WTC11 (cell line): ENCODE results near the gene SWAP70. TPM values are rescaled to one million over a fixed set of nuclear protein-coding genes. Genes with fewer than 3 reads are reported as not detected.

Experiments
- ATAC-seq: fragments of 200-7000 bp; cut with Tn5 transposase; 2 replicates; pipeline ENCODE4 v1.10.0; 2021; ENCODE audit warnings: mild to moderate bottlenecking, moderate library complexity
- CTCF ChIA-PET: fragments of 300-600 bp; sonication (Branson Sonifier 250); formaldehyde crosslinking; loops from one replicate; lab custom pipeline; 2021; ENCODE audit warnings: antibody characterized with exemption; lab: Charles Lee
- POLR2A ChIA-PET: fragments of 350-600 bp; sonication (Branson Sonifier 250); formaldehyde crosslinking; loops from one replicate; lab custom pipeline; 2021; ENCODE audit warnings: antibody characterized with exemption; lab: Charles Lee
- DNase-seq: peaks from one replicate; pipeline ENCODE4 v3.0.0; 2021; ENCODE audit warnings: low spot score
- H3K27ac Mint-ChIP-seq: 2 replicates; pipeline ENCODE4 v1.8.0; 2021; ENCODE audit warnings: mixed read lengths
- H3K27me3 Mint-ChIP-seq: 2 replicates; pipeline ENCODE4 v1.8.0; 2021; ENCODE audit warnings: low read depth, mild to moderate bottlenecking, moderate library complexity, mixed read lengths
- H3K36me3 Mint-ChIP-seq: 2 replicates; pipeline ENCODE4 v1.8.0; 2021; ENCODE audit warnings: mixed read lengths
- H3K4me1 Mint-ChIP-seq: 2 replicates; pipeline ENCODE4 v1.8.0; 2022; ENCODE audit warnings: mixed read lengths
- H3K4me3 Mint-ChIP-seq: 2 replicates; pipeline ENCODE4 v1.8.0; 2021; ENCODE audit warnings: mild to moderate bottlenecking, moderate library complexity, mixed read lengths
- H3K9me3 Mint-ChIP-seq: 2 replicates; pipeline ENCODE4 v1.8.0; 2021; ENCODE audit warnings: mixed read lengths
- CREB1 ChIP-seq: sonication (generic); formaldehyde crosslinking; IDR thresholded peaks from 2 replicates; pipeline ENCODE4 v1.8.0; 2023; ENCODE audit warnings: mild to moderate bottlenecking, missing genetic modification reagents
- ETV6 ChIP-seq: sonication (generic); formaldehyde crosslinking; IDR thresholded peaks from 2 replicates; pipeline ENCODE4 v1.8.1; 2022; ENCODE audit warnings: mild to moderate bottlenecking, missing genetic modification reagents
- FOXK1 ChIP-seq: sonication (generic); formaldehyde crosslinking; IDR thresholded peaks from 2 replicates; pipeline ENCODE4 v1.8.0; 2022; ENCODE audit warnings: mild to moderate bottlenecking, moderate library complexity, missing genetic modification reagents
- GTF2I ChIP-seq: fragments of 250-450 bp; sonication (Bioruptor Pico); conservative IDR thresholded peaks from 2 replicates; pipeline ENCODE4 v1.4.0; 2021; ENCODE audit warnings: mild to moderate bottlenecking
- JAZF1 ChIP-seq: fragments of 250-450 bp; sonication (Bioruptor Pico); IDR thresholded peaks from 2 replicates; pipeline ENCODE4 v1.9.0; 2021; ENCODE audit warnings: moderate library complexity, mild to moderate bottlenecking, inconsistent platforms
- MYBL2 ChIP-seq: sonication (generic); formaldehyde crosslinking; IDR thresholded peaks from 2 replicates; pipeline ENCODE4 v1.8.1; 2023; ENCODE audit warnings: mild to moderate bottlenecking, moderate library complexity, missing genetic modification reagents
- RORB ChIP-seq: fragments of 250-450 bp; sonication (Bioruptor Pico); IDR thresholded peaks from 2 replicates; pipeline ENCODE4 v1.9.0; 2021; ENCODE audit warnings: mild to moderate bottlenecking
- SMAD4 ChIP-seq: sonication (generic); formaldehyde crosslinking; IDR thresholded peaks from 2 replicates; pipeline ENCODE4 v1.8.0; 2022; ENCODE audit warnings: mild to moderate bottlenecking, missing genetic modification reagents
- SOX15 ChIP-seq: fragments of 250-450 bp; sonication (Bioruptor Pico); IDR thresholded peaks from 2 replicates; pipeline ENCODE4 v1.9.0; 2021; ENCODE audit warnings: mild to moderate bottlenecking
- total RNA-seq: library from RNA; stranded (reverse); gene quantifications from 3 replicates; pipeline ENCODE4 v1.2.3, GENCODE V29; 2021
- TF ChIP-seq, protein P1 (sequence below): fragments of 250-450 bp; sonication (Bioruptor Pico); IDR thresholded peaks from 2 replicates; pipeline ENCODE4 v2.1.2; 2022; ENCODE audit warnings: mild to moderate bottlenecking, moderate library complexity
- TF ChIP-seq, protein P2 (sequence below): fragments of 250-450 bp; sonication (Bioruptor Pico); IDR thresholded peaks from 2 replicates; pipeline ENCODE4 v1.9.0; 2021; ENCODE audit warnings: mild to moderate bottlenecking
- TF ChIP-seq, protein P3 (sequence below): sonication (generic); formaldehyde crosslinking; IDR thresholded peaks from 2 replicates; pipeline ENCODE4 v1.8.1; 2023; ENCODE audit warnings: mild to moderate bottlenecking, missing genetic modification reagents, moderate library complexity
- TF ChIP-seq, protein P4 (sequence below): sonication (generic); formaldehyde crosslinking; IDR thresholded peaks from 2 replicates; pipeline ENCODE4 v1.8.0; 2023; ENCODE audit warnings: missing genetic modification reagents, mild to moderate bottlenecking, borderline replicate concordance
- TF ChIP-seq, protein P5 (sequence below): sonication (generic); formaldehyde crosslinking; IDR thresholded peaks from 2 replicates; pipeline ENCODE4 v1.8.0; 2022; ENCODE audit warnings: mild to moderate bottlenecking, missing genetic modification reagents
- TF ChIP-seq, protein P6 (sequence below): sonication (generic); formaldehyde crosslinking; IDR thresholded peaks from 2 replicates; pipeline ENCODE4 v1.8.0; 2023; ENCODE audit warnings: mild to moderate bottlenecking, missing genetic modification reagents

Gene SWAP70
- total RNA-seq, 1 experiment from 2014 or later = 24.1 TPM

DNA sequence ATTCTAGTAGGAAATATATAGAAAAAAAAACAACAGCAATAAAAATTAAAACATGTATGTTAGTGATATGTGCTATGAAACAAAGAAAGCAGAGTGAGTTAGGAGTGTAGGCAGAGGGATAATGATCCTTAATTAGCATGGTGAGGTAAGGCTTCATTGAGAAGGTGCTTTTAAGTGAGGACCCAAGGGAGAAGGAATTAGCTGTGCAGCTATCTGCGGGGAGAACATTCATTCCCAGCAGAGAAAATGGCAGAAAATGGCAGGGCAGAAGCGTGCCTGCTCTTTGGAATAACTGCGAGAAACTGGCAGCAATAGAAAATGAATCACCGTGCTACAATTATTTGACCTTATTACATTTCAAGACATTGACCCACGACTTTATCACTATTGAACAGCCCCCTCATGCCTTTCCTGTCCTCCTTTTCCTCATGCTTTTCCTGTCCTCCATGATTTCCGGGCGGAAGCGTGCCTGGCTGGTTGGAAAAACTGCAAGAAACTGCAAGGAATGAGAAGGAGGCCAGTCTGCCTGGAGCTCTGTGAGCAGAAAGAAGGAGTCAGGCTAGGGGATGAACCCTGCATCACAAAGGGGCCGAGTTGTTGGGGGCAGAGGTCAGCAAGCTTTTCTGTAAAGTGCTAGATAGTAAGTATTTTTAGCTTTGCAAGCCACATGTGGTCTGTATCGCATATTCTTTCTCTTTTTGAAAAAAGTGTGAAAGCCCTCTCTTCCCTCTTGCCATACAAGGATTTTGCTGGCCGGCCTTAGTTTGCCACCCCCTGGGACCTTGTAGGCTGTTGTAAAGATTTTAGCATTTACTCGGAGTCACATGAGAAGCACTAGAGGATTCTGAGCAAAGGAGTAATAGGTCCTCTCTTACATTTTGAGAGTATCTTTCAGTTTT is 37.1 kb upstream of the SWAP70 start:
- peak overlapping the region; percentile 99 for H3K27ac Mint-ChIP-seq
- peak; percentile 97 for ATAC-seq
- H3K4me1 Mint-ChIP-seq = peaks cover 45% of the 10 kb centered on the region
- H3K36me3 Mint-ChIP-seq = peaks cover 2% of the 10 kb centered on the region; the same call in 1 of the 2 replicates
- ChIA-PET CTCF (interaction anchor here (1.1 to 3.1 kb wide), 3 partner anchors 14 to 122 kb away, joined by 5 to 20 read pairs (median 8); no protein-coding TSS in a partner anchor), POLR2A (interaction anchor here (0.6 to 1.1 kb wide), 5 partner anchors 13 to 95 kb away, joined by 3 read pairs; partner anchors contain the start of gene WEE1)
- DNase-seq = peak; percentile 62
- H3K4me3 Mint-ChIP-seq = peak overlapping the region; percentile 20; the same call in 1 of the 2 replicates
- TF ChIP-seq CREB1 (CRISPR knock-in tag) (no peak), SMAD4 (no peak), JAZF1 (CRISPR knock-in tag) (no peak), GTF2I (CRISPR knock-in tag) (no peak), SOX15 (CRISPR knock-in tag) (no peak), ETV6 (CRISPR knock-in tag) (peak; percentile 100), FOXK1 (CRISPR knock-in tag) (no peak), RORB (CRISPR knock-in tag) (no peak), MYBL2 (CRISPR knock-in tag) (no peak)
- TF ChIP-seq, protein P1, sequence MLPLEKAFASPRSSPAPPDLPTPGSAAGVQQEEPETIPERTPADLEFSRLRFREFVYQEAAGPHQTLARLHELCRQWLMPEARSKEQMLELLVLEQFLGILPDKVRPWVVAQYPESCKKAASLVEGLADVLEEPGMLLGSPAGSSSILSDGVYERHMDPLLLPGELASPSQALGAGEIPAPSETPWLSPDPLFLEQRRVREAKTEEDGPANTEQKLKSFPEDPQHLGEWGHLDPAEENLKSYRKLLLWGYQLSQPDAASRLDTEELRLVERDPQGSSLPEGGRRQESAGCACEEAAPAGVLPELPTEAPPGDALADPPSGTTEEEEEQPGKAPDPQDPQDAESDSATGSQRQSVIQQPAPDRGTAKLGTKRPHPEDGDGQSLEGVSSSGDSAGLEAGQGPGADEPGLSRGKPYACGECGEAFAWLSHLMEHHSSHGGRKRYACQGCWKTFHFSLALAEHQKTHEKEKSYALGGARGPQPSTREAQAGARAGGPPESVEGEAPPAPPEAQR (CRISPR knock-in tag) = no peak
- TF ChIP-seq, protein P2, sequence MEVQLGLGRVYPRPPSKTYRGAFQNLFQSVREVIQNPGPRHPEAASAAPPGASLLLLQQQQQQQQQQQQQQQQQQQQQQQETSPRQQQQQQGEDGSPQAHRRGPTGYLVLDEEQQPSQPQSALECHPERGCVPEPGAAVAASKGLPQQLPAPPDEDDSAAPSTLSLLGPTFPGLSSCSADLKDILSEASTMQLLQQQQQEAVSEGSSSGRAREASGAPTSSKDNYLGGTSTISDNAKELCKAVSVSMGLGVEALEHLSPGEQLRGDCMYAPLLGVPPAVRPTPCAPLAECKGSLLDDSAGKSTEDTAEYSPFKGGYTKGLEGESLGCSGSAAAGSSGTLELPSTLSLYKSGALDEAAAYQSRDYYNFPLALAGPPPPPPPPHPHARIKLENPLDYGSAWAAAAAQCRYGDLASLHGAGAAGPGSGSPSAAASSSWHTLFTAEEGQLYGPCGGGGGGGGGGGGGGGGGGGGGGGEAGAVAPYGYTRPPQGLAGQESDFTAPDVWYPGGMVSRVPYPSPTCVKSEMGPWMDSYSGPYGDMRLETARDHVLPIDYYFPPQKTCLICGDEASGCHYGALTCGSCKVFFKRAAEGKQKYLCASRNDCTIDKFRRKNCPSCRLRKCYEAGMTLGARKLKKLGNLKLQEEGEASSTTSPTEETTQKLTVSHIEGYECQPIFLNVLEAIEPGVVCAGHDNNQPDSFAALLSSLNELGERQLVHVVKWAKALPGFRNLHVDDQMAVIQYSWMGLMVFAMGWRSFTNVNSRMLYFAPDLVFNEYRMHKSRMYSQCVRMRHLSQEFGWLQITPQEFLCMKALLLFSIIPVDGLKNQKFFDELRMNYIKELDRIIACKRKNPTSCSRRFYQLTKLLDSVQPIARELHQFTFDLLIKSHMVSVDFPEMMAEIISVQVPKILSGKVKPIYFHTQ (CRISPR knock-in tag) = no peak
- TF ChIP-seq, protein P3, sequence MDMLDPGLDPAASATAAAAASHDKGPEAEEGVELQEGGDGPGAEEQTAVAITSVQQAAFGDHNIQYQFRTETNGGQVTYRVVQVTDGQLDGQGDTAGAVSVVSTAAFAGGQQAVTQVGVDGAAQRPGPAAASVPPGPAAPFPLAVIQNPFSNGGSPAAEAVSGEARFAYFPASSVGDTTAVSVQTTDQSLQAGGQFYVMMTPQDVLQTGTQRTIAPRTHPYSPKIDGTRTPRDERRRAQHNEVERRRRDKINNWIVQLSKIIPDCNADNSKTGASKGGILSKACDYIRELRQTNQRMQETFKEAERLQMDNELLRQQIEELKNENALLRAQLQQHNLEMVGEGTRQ (CRISPR knock-in tag) = peak; percentile 34; the same call in 1 of the 2 replicates
- TF ChIP-seq, protein P4, sequence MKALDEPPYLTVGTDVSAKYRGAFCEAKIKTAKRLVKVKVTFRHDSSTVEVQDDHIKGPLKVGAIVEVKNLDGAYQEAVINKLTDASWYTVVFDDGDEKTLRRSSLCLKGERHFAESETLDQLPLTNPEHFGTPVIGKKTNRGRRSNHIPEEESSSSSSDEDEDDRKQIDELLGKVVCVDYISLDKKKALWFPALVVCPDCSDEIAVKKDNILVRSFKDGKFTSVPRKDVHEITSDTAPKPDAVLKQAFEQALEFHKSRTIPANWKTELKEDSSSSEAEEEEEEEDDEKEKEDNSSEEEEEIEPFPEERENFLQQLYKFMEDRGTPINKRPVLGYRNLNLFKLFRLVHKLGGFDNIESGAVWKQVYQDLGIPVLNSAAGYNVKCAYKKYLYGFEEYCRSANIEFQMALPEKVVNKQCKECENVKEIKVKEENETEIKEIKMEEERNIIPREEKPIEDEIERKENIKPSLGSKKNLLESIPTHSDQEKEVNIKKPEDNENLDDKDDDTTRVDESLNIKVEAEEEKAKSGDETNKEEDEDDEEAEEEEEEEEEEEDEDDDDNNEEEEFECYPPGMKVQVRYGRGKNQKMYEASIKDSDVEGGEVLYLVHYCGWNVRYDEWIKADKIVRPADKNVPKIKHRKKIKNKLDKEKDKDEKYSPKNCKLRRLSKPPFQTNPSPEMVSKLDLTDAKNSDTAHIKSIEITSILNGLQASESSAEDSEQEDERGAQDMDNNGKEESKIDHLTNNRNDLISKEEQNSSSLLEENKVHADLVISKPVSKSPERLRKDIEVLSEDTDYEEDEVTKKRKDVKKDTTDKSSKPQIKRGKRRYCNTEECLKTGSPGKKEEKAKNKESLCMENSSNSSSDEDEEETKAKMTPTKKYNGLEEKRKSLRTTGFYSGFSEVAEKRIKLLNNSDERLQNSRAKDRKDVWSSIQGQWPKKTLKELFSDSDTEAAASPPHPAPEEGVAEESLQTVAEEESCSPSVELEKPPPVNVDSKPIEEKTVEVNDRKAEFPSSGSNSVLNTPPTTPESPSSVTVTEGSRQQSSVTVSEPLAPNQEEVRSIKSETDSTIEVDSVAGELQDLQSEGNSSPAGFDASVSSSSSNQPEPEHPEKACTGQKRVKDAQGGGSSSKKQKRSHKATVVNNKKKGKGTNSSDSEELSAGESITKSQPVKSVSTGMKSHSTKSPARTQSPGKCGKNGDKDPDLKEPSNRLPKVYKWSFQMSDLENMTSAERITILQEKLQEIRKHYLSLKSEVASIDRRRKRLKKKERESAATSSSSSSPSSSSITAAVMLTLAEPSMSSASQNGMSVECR (CRISPR knock-in tag) = no peak
- TF ChIP-seq, protein P5, sequence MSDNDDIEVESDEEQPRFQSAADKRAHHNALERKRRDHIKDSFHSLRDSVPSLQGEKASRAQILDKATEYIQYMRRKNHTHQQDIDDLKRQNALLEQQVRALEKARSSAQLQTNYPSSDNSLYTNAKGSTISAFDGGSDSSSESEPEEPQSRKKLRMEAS (CRISPR knock-in tag) = peak; percentile 41; the same call in 1 of the 2 replicates
- TF ChIP-seq, protein P6, sequence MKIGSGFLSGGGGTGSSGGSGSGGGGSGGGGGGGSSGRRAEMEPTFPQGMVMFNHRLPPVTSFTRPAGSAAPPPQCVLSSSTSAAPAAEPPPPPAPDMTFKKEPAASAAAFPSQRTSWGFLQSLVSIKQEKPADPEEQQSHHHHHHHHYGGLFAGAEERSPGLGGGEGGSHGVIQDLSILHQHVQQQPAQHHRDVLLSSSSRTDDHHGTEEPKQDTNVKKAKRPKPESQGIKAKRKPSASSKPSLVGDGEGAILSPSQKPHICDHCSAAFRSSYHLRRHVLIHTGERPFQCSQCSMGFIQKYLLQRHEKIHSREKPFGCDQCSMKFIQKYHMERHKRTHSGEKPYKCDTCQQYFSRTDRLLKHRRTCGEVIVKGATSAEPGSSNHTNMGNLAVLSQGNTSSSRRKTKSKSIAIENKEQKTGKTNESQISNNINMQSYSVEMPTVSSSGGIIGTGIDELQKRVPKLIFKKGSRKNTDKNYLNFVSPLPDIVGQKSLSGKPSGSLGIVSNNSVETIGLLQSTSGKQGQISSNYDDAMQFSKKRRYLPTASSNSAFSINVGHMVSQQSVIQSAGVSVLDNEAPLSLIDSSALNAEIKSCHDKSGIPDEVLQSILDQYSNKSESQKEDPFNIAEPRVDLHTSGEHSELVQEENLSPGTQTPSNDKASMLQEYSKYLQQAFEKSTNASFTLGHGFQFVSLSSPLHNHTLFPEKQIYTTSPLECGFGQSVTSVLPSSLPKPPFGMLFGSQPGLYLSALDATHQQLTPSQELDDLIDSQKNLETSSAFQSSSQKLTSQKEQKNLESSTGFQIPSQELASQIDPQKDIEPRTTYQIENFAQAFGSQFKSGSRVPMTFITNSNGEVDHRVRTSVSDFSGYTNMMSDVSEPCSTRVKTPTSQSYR (CRISPR knock-in tag) = 0 out of 2 replicates have a peak, but pooled peaks have one; percentile 29
- peaks cover 14% of the 10 kb centered on the region for H3K9me3 Mint-ChIP-seq
- no peaks in the 10 kb centered on the region for H3K27me3 Mint-ChIP-seq
